Nephron progenitor cell (in vitro differentiated cells): ENCODE measurements around the gene CLMP.

Experiments used
- DNase-seq: peaks from one replicate; pipeline ENCODE4 v3.0.0; 2021
- H3K27ac Mint-ChIP-seq: 2 replicates; pipeline ENCODE4 v1.8.0; 2021; ENCODE audit warnings: mild to moderate bottlenecking, moderate library complexity, mixed read lengths
- H3K27me3 Mint-ChIP-seq: 2 replicates; pipeline ENCODE4 v1.8.0; 2021; ENCODE audit warnings: mild to moderate bottlenecking, low read depth, mixed read lengths; ENCODE audit not compliant: poor library complexity
- H3K36me3 Mint-ChIP-seq: 2 replicates; pipeline ENCODE4 v1.8.0; 2021; ENCODE audit warnings: low read depth, mixed read lengths
- H3K4me1 Mint-ChIP-seq: 2 replicates; pipeline ENCODE4 v1.8.0; 2021; ENCODE audit warnings: mixed read lengths
- H3K4me3 Mint-ChIP-seq: 2 replicates; pipeline ENCODE4 v1.8.0; 2021; ENCODE audit warnings: mild to moderate bottlenecking, moderate library complexity, mixed read lengths
- H3K9me3 Mint-ChIP-seq: 2 replicates; pipeline ENCODE4 v1.8.0; 2021; ENCODE audit warnings: mild to moderate bottlenecking, moderate library complexity, mixed read lengths
- CTCF ChIP-seq: fragments of 200-600 bp; sonication (generic); IDR thresholded peaks from 2 replicates; pipeline ENCODE4 v1.5.0; 2021; ENCODE audit warnings: antibody characterized with exemption

Gene CLMP

GRCh38 chr11:123045101-123045500, 149.9 kb downstream of the CLMP start:
- H3K9me3 Mint-ChIP-seq: no peaks in the 10 kb centered on the region
- TF ChIP-seq CTCF: no peak
- H3K36me3 Mint-ChIP-seq: no peaks in the 10 kb centered on the region
- no peak overlapping the region for H3K4me3 Mint-ChIP-seq
- peaks cover 14% of the 10 kb centered on the region for H3K4me1 Mint-ChIP-seq
- peaks cover 16% of the 10 kb centered on the region for H3K27me3 Mint-ChIP-seq
- H3K27ac Mint-ChIP-seq: no peak overlapping the region
- no peak for DNase-seq

GRCh38 chr11:123041185-123041584, 153.9 kb downstream of the CLMP start:
- Mint-ChIP-seq H3K27ac (no peak overlapping the region), H3K27me3 (peaks cover 10% of the 10 kb centered on the region), H3K4me1 (peaks cover 11% of the 10 kb centered on the region), H3K4me3 (no peak overlapping the region), H3K36me3 (no peaks in the 10 kb centered on the region), H3K9me3 (no peaks in the 10 kb centered on the region)
- TF ChIP-seq CTCF: no peak
- DNase-seq: no peak

GRCh38 chr11:123040111-123040432, 155.0 kb downstream of the CLMP start:
- H3K27ac Mint-ChIP-seq: no peak overlapping the region
- peaks cover 15% of the 10 kb centered on the region for H3K27me3 Mint-ChIP-seq
- H3K4me1 Mint-ChIP-seq: peaks cover 11% of the 10 kb centered on the region
- no peak overlapping the region for H3K4me3 Mint-ChIP-seq
- no peaks in the 10 kb centered on the region for H3K9me3 Mint-ChIP-seq
- H3K36me3 Mint-ChIP-seq: no peaks in the 10 kb centered on the region
- TF ChIP-seq CTCF: no peak
- no peak for DNase-seq

- no peak overlapping the region for H3K27ac Mint-ChIP-seq
Measured at GRCh38 chr11:123035831-123036230, 159.2 kb downstream of the CLMP start.

GRCh38 chr11:123034597-123034996, 160.5 kb downstream of the CLMP start:
- Mint-ChIP-seq H3K27ac (no peak overlapping the region), H3K27me3 (peaks cover 12% of the 10 kb centered on the region), H3K9me3 (no peaks in the 10 kb centered on the region), H3K36me3 (no peaks in the 10 kb centered on the region), H3K4me3 (no peak overlapping the region), H3K4me1 (peaks cover 3% of the 10 kb centered on the region)
- TF ChIP-seq CTCF: no peak
- no peak for DNase-seq

More at GRCh38 chr11:123035831-123036230, 159.2 kb downstream of the CLMP start:
- Mint-ChIP-seq H3K27me3 (peaks cover 8% of the 10 kb centered on the region), H3K4me3 (no peak overlapping the region), H3K4me1 (peaks cover 11% of the 10 kb centered on the region), H3K9me3 (no peaks in the 10 kb centered on the region), H3K36me3 (no peaks in the 10 kb centered on the region)
- no peak for TF ChIP-seq CTCF
- DNase-seq: no peak

GRCh38 chr11:123033895-123034294, 161.2 kb downstream of the CLMP start:
- H3K27me3 Mint-ChIP-seq: peaks cover 14% of the 10 kb centered on the region
- no peak for TF ChIP-seq CTCF

More at GRCh38 chr11:123033895-123034294, 161.2 kb downstream of the CLMP start:
- H3K36me3 Mint-ChIP-seq: no peaks in the 10 kb centered on the region
- H3K27ac Mint-ChIP-seq: no peak overlapping the region
- H3K9me3 Mint-ChIP-seq: no peaks in the 10 kb centered on the region
- DNase-seq: no peak
- H3K4me3 Mint-ChIP-seq: no peak overlapping the region
- H3K4me1 Mint-ChIP-seq: no peaks in the 10 kb centered on the region
